HG03175 (cell line): ENCODE results near the gene XPA.
"Not testable (repeated sequence)": the region's sequence is repeated elsewhere in the genome, so short reads cannot be mapped to it uniquely, and the experiment has no call there.

Experiments used
- ATAC-seq: cut with Tn5 transposase; IDR thresholded peaks from one replicate; pipeline ENCODE4 v1.9.1; 2021; ENCODE audit warnings: mild to moderate bottlenecking, moderate library complexity; ENCODE audit not compliant: unreplicated experiment

XPA gene

DNA sequence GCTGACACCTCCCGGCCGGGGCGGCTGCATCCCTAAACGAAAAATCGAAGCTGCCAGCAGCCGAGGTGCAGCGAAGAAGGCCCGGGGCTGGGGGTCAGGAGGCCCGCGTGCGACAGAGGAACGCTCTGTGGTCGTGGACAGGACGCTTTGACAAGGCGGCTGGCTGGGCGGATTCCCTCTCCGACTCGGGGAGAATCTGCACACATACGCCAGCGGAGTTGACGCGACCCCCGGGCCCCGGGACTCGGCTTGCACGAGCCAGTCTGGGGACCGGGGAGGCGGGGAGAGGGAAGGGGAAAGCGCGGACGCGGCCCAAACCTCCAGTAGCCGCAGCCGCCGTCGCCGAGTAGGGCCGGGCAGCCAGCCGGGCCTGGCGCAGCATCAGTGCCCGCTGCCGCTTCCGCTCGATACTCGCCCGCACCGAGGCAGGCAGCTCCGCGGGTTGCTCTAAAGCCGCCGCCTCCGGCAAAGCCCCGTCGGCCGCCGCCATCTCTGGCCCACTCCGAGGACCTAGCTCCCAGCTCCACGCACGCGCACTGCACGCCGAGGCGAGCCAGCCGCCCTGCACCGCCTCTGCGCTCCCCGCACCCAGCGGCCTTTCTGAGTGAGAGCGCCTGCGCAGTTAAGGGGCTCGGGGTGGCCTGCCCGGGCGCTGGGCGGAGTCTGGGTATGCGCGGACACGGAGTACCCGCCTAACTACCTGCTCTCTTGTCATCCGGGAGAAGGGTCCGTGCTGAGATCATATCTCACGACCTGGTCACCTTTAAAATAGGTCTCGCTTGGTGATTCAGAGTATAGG is at the start of gene XPA:
Gene XPA, minus strand, starts transcription at position 538 of the 799 bp plus-strand sequence. Its CDS starts 48 bp downstream, at position 490.
- peak; percentile 92 for ATAC-seq

DNA sequence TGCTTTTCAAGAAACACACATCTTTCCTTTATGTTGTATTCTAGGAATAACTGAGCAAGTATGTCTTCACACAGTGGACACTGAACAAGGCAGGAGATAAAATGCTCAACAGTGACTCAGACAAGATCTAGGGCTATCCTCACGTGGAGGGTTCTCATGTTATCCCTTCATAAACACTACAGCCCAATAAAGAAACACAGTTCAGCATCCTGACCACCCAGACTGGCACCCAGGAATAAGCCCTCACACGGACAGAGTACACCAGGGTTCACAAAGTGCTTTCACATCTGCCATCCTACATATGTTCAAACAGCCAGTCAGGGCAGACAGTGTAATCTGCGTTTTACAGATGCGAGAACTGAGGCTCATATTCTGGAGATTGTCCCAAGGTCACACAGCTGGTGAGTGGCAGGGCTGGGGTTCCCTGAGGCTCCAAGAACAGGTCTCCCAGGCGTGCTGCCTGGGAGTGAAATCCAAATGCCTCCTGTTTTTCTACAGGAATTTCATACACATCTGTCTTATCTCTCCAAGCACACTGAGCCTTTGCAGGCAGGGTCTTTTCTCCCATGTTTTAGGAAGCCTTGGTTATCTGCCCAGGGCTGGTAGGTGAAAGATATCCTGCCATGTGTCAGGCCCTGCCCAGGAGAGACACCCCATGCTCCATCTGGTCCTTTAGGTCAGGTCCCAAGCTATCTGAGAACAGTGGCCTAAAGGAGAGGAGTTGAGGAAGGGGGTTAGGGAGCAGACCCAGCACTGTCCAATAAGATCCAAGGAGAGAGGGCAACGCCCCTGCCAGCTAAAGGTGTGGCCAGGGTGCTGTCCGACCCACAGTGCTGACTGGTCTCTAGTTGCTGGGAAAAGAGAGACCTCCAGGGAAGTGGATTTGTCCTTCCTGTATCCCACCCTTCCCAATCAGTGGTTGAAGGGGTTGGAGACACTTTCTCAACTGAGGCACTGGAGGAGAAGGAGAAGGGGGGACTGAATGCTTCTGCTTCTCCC is 47.9 kb upstream of the XPA start:
- no peak for ATAC-seq

DNA sequence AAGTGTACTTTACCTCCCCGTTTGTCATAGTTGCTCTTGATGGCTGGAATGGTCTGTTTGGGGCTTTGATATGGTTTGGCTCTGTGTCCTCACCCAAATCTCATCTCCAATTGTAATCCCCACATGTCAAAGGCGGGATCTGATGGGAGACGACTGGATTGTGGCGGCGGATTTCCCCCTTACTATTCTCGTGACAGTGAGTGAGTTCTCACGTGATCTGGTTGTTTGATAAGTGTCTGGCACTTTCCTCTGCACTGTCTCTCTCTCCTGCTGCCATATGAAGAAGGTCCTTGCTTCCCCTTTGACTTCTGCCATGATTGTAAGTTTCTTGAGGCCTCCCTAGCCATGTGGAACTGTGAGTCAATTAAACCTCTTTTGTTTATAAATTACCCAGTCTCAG is 46.9 kb upstream of the XPA start:
- not testable (repeated sequence) for ATAC-seq

DNA sequence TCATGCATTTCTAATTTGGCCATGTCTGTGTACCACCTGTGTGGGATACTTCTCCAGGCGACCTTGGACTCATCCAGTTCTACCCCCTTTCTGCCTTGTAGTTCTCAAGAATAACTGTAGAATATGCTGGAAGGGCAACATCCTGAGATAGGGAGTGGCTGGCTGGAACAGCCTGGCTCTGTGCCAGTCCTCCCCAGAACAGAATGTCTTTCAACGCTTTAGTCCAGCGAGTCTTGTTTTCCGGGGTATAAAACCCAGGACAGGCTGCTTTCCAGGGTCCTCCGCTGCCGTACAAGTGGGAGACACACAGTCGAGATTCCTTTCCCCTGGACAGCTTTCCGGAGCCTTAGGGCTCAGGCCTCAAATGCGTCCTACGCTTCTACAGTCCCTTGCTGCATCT is 45.4 kb upstream of the XPA start:
- ATAC-seq: no peak

DNA sequence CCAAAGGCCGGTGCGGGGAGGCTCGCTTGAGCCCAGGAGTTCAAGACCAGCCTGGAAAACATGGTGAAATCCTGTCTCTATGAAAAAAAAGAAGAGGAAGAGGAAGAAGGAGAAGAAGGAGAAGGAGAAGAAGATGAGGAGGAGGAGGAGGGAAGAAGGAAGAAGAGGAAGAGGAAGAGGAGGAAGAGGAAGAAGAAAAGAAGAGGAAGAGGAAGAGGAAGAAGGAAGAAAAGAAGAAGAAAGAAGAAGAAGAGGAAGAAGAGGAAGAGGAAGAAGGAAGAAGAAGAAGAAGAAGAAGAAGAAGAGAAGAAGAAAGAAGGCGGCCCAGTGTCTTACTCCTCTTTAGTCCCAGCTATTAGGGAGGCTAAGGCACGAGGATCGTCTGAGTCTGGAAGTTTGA is 44.8 kb upstream of the XPA start:
- ATAC-seq: no peak

DNA sequence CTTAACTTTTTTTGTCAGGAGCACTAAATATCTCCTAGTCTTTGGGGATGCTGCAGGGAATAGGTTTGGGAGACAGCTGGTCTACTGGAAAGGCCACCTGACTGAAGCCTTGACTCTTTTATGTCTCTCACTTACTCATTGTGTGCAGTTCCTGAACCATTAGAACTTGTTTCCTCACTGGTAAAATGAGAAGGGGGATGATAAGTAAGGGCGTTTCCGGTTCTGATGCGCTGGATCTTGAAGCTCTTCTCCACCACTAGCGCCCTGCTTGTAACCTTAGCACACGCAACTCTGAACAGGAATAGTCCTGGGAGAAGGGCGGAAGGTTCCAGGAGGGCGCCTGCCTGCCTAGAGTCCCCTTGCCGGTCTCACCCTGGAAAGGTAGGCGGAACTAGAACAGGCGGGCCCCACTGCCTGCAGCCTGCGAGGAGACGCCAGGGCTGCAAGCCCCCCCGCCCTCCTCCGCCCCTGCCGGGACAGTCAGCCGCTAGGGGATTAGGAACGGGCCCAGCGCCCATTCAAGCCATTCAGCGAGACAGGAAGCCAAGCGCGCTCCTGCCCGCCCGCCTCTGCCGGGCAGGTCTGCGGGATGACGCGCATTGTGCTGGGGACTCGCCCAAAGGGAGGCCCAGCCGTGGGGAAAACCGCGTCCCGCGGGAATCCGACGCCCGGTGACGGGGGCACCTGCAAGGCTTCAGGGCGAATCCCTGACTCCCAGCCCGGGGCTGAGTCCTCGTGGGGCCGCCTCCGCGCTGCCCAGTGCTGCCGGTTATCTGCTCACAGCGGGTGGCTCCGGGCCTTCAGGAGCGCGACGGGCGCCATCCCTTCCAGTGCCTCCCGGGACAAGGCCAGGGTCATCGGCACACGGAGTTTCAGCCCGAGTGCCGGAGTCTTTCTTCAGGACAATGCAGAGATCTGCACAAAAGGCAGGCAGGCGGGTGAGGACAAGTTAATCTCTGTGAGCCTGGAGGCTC is 44.0 kb upstream of the XPA start:
- ATAC-seq: no peak

DNA sequence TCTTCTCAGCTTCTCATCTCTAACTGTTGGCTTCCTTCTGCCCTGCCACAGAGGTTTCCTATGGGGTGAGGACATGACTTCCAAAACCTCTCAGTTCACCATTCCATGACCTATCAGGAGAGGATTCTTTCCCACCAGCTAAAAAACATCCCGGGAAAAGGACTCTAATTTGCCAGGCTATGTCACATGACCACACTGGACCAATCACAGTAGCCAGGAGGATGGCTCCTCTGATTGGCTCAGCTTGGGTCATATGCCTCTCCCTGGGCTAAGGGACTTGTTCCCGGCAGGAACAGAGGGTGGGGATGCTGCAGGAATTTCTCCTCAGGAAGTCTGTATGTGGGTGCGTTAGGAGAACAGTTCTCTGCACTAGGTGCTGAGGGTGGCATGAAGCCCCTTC is 40.3 kb upstream of the XPA start:
- no peak for ATAC-seq

DNA sequence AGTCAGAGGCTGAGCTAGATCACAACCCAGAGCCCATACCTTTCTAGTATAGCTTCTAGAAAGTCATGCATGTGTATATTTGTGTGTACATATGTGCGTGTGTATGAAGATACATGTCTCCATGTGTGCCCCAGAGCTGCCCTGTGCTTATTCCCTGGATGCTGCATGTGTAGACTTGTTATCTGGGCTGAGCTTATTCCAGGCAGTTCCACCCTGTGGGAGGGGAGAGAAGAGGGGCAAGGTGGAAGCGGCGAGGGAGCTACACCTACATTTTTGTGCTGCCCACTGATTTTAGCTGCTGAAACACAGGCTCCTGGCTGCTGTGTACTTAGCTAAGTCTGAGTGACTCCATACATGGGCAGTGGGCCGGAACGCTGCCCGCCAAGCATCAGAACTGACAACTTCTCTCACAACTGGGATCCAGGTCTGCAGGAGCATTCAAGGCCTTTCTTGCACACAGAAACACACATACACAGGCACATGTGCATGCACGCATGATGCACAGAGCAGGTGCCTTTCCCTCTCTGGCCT is 38.0 kb upstream of the XPA start:
- ATAC-seq: no peak

DNA sequence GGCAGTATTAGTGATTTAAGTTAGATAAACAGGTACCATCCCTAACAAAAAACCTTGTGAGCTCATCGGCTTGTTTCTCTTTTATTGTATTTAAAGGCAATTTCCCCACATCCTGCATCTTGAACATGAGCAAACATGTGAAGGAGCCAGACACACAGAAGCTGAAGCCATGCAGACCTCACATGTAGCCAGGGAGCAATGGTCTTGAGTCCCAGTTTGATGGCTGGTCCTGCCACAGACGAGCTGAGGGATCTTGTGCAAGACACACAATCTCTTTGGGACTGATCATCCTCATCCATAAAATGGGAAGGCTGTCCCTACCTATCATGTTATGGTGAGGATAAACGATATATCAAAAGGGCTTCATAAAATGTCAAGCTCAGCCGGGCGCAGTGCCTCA is 29.6 kb upstream of the XPA start:
- no peak for ATAC-seq

DNA sequence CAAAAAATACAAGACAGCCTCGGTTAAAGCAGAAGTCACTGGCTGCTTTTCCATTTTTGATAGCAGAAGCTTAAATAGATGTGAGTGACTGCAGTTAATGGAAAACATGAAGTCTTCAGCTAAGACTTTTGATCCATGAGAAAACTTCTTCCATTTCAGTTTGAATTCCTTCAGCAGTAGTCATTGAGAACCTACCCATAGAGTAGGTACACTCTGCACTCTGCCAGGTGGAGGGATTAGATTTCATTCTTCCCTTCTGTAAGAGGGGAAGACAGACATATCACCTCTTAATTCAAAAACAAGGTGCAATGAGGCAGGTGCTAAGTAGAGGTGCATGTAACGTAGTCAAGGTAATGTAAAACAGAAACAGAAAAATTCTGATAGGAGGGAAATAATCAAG is 26.7 kb upstream of the XPA start:
- no peak for ATAC-seq

DNA sequence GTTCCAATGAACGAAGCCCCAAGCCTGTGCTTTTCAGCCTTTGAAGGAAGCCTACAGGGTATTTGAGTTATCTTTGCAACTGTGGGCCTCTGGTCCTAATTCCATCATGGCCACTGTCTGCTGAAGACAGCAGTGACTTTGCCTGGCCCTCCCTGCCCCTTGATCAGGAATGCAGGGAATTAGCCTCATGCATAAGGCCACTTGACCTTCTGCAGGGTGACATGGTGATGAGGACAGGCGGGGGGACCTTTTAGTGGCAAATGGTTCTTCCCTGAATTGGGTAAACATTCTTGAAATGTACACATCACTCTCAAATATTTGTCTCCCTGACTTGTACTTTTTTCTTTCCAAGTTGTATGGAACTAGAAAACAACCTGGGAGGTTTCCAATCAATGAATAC is 25.2 kb upstream of the XPA start:
- ATAC-seq: no peak

DNA sequence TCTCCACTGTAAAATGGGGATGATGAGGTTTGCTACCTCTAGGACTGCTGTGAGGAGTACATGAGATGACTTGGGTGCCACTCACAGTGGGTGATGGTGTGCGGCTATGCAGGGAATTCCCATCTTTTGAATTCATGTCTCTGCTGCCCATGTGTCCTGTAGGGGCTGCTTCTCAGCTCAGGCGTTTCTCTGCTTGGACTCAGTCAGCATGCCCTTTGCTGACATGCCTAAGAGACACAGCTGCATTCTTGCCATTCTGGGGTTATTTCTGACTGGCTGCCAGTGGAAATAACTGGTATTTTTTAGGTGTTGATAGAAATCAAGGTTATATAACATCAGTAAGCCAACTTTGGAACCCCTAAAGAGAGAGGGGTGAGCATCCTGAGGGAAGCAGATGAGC is 24.3 kb upstream of the XPA start:
- no peak for ATAC-seq

DNA sequence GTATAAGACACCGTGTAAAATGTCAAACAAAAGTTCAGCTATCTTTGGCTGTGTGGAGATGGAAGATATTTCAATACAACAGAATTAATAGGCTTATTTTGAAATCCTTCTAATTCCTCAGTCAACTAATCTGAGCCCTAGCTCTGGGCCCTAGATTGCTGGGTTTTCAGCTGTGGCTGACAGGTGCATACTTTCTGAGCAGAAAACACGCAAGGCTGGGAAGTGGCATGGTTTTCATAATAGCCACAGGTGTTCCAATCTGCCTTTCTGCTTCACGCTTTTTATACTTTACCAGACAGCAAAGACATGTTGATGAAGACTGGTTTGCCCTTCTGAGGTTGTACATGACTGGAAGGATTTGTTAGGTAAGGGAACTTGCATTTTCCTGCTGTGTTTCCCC is 20.7 kb upstream of the XPA start:
- ATAC-seq: no peak

DNA sequence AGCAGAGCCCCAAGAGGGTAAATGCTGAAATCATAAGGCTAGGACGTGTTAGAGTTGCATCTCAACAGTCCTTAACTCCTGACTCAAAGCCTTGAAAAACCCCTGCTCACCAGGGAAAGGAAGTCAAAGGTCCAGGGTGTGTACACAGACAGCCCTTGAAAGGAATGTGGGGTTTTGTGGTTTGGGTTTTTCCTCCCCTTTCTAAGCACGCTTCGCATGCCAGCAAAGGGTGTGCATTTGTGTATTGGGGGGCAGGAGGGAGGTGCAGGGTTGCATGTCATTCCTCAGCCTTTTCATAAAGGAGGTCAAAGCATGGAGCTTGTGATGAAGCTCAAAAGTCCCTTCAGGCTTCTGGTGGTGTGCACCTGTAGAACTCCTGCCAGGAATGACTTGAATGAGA is 17.3 kb upstream of the XPA start:
- no peak for ATAC-seq

DNA sequence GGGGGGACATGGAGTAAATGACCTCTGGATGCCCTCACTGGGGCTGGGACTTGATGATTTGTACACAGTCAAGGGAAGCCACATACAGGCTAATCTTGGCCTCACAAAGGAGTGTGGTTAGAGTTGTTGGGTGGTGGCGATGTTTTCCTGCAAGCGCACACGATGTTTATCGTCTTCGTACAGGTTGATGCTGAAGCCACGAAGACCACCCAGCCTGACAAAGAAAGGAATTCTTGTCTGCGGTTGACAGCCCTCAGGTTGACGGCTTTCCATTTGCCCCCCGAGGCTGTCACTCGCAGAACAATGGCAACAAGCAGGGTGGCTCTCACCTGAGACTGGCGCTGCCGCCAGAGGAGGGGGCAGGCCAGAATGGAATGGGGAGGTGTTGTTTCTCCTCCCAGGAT is 14.1 kb upstream of the XPA start:
- no peak for ATAC-seq

DNA sequence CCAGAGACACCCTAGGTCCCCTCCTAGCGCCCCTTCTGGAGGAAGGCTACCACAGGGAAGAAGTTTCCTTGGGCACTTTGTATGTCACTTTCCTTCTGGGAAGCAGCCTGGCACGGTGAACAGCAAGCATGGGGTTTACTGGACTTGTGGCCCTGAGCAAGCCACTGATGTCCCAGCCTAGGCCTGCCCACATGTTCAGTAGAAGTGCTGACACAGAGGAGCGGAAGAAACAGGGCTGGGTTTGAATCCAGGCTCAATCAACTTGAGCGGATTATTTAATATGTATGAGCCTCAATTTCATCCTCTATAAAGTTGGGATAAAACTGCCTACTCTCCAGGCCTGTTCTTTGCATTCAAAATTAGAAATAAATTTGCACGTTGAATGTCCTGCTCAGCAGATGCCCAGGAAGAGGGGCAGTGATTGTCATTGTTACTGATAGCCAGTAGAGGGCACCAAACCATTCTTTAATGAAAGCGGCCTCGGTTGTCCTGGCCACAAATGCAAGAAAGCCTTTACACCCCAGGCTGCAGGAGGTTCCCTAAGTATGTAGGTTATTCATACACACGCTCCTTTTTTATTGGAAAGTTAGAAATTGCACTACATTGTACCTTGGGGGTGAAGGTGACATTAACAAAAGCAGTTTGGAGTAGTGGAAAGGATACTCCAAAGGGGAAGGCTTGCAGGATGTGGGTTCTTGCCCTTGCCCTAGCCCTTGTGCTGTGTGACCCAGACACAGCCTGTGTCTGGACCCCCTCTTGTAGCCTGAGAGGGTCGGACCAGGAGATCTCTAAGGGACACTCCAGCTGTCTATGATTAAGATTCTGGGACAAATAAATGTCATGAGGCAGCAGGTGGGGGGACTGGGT is 13.4 kb upstream of the XPA start:
- no peak for ATAC-seq

DNA sequence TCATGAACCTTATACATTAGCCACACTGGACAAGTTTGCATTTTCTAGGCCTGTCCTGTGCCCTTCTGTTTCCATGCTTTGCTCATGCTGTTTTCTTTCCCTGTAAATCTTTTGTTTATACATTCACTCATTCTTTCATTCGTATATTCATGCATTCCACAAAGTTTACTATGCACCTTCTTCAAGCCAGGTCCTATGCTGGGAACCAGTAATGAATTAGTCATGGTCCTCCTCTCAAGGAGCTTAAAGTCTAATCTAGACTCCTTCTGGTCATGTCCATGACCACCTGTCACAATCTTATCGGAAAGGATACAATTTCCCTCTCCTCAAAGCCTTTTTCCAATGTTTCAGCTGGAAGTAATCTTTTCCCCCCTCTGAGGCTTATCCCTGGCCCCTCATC is 9.1 kb upstream of the XPA start:
- ATAC-seq: no peak

DNA sequence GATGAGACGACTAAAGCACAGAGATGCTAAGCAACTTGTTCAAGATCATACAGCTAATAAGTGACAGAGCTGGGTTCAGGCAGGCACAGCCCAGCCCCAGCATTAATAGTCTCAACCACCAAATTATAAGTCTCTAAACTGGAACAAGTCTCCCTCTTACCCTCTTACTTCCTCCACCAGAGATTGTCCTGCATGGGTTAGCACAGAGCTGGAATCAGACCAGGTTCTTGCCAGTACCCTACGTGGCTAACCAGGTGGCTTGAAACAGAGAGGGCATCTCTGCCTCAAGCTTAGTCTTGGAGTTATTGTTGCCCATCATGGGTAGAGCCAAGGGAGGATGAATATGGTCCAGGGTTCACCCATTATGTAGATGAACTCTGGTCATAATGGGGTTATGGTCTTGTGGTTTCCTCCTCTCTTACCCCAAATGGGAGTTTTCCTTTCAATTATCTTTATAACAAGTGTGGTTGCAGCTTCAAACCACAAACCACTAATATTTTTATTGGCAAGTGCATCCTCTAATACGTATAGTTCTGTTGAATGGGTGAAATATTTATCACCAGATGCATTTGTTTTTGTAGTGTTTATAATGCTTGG is 8.3 kb upstream of the XPA start:
- no peak for ATAC-seq

DNA sequence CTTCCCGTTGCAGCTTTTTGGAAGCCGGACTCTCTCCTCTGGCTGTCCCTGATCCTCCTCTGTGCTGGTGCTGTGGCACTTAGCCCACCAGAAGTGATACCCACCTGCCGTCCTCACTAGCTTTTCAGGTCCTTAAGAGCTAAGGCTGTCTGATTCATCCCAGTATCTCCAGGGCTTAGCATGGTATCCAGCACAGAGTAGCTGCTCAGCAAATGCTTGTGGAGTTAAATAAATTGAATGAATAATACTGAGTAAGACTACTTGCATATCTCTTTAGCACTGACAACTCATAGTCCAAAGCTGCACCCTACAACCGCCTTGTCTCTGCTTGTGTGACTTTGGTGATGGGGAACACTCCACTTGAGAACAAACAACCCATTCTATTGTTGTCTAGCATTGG is 7.7 kb upstream of the XPA start:
- no peak for ATAC-seq
